ENCODE data around the gene EFCAB5.
"Not testable (repeated sequence)": the region's sequence is repeated elsewhere in the genome, so short reads cannot be mapped to it uniquely, and the experiment has no call there.

EFCAB5 gene

GRCh38 chr17:30095507-30096244 is 154.2 kb downstream of the EFCAB5 start:
- peak; percentile 54 for DNase-seq (ENCODE audit: low spot score)

- DNase-seq (ENCODE audit: low spot score), result no peak
Measured at GRCh38 chr17:30101686-30102390, 160.4 kb downstream of the EFCAB5 start.

GRCh38 chr17:30103921-30104320 is 162.5 kb downstream of the EFCAB5 start:
- no peak for DNase-seq (ENCODE audit: low spot score)

GRCh38 chr17:30104575-30105339 is 163.3 kb downstream of the EFCAB5 start:
- DNase-seq (ENCODE audit: low spot score), result peak; percentile 91

GRCh38 chr17:30112794-30113193 is 171.4 kb downstream of the EFCAB5 start:
- no peak for DNase-seq (ENCODE audit: low spot score)

GRCh38 chr17:30113213-30113612 is 171.8 kb downstream of the EFCAB5 start:
- DNase-seq (ENCODE audit: low spot score), result no peak

- DNase-seq (ENCODE audit: low spot score), result no peak
Measured at GRCh38 chr17:30116345-30116660, 174.9 kb downstream of the EFCAB5 start.

- DNase-seq (ENCODE audit: low spot score), result peak; percentile 88
Measured at GRCh38 chr17:30116661-30117551, 175.5 kb downstream of the EFCAB5 start, which contains the start of gene NSRP1. Gene NSRP1 (plus strand): TSS chr17:30116816. CDS start chr17:30116844, 28 bp downstream.

GRCh38 chr17:30117675-30118081 is 176.2 kb downstream of the EFCAB5 start:
- no peak for DNase-seq (ENCODE audit: low spot score)

- DNase-seq (ENCODE audit: low spot score), result not testable (repeated sequence)
Measured at GRCh38 chr17:30118635-30119034, 177.2 kb downstream of the EFCAB5 start.

GRCh38 chr17:30124273-30124796 is 182.9 kb downstream of the EFCAB5 start:
- DNase-seq (ENCODE audit: low spot score), result no peak

- DNase-seq (ENCODE audit: low spot score), result no peak
Measured at GRCh38 chr17:30130121-30130520, 188.7 kb downstream of the EFCAB5 start.

GRCh38 chr17:30132615-30133014 is 191.2 kb downstream of the EFCAB5 start:
- no peak for DNase-seq (ENCODE audit: low spot score)

GRCh38 chr17:30133197-30133596 is 191.8 kb downstream of the EFCAB5 start:
- DNase-seq (ENCODE audit: low spot score), result no peak

- no peak for DNase-seq (ENCODE audit: low spot score)
Measured at GRCh38 chr17:30134551-30134950, 193.1 kb downstream of the EFCAB5 start.

- no peak for DNase-seq (ENCODE audit: low spot score)
Measured at GRCh38 chr17:30137158-30137557, 195.7 kb downstream of the EFCAB5 start.

- not testable (repeated sequence) for DNase-seq (ENCODE audit: low spot score)
Measured at GRCh38 chr17:30147860-30148259, 206.4 kb downstream of the EFCAB5 start.

GRCh38 chr17:30148376-30148775 is 206.9 kb downstream of the EFCAB5 start:
- DNase-seq (ENCODE audit: low spot score), result no peak

- DNase-seq (ENCODE audit: low spot score), result no peak
Measured at GRCh38 chr17:30151471-30151870, 210.0 kb downstream of the EFCAB5 start.

- DNase-seq (ENCODE audit: low spot score), result no peak
Measured at GRCh38 chr17:30153463-30153862, 212.0 kb downstream of the EFCAB5 start.

GRCh38 chr17:30155389-30155788 is 214.0 kb downstream of the EFCAB5 start:
- DNase-seq (ENCODE audit: low spot score), result no peak
